HG03378 (cell line): ENCODE results near the gene FBXO31.
"Not testable (repeated sequence)": the region's sequence is repeated elsewhere in the genome, so short reads cannot be mapped to it uniquely, and the experiment has no call there.

Source experiments
- ATAC-seq: cut with Tn5 transposase; IDR thresholded peaks from one replicate; pipeline ENCODE4 v1.9.1; 2021; ENCODE audit warnings: mild to moderate bottlenecking, moderate library complexity; ENCODE audit not compliant: unreplicated experiment

FBXO31 gene

GRCh38 chr16:87344931-87345631 is 38.5 kb downstream of the FBXO31 start:
- ATAC-seq = no peak

GRCh38 chr16:87344165-87344930 is 39.2 kb downstream of the FBXO31 start:
- ATAC-seq = no peak

GRCh38 chr16:87343753-87344050 is 39.9 kb downstream of the FBXO31 start:
- ATAC-seq = no peak

- ATAC-seq = no peak
These were observed 40.4 kb downstream of the FBXO31 start for GRCh38 chr16:87342978-87343752.

GRCh38 chr16:87342504-87342903 is 41.1 kb downstream of the FBXO31 start:
- ATAC-seq = no peak

- ATAC-seq = no peak
These were observed 43.4 kb downstream of the FBXO31 start for GRCh38 chr16:87340198-87340597.

- ATAC-seq = not testable (repeated sequence)
These were observed 43.9 kb downstream of the FBXO31 start for GRCh38 chr16:87339724-87340105.

GRCh38 chr16:87339086-87339723 is 44.4 kb downstream of the FBXO31 start:
- no peak for ATAC-seq

- no peak for ATAC-seq
These were observed 45.3 kb downstream of the FBXO31 start for GRCh38 chr16:87338155-87338765.

GRCh38 chr16:87337262-87337771 is 46.3 kb downstream of the FBXO31 start:
- no peak for ATAC-seq

- no peak for ATAC-seq
These were observed 46.9 kb downstream of the FBXO31 start for GRCh38 chr16:87336434-87337240.

- ATAC-seq = no peak
These were observed 47.7 kb downstream of the FBXO31 start for GRCh38 chr16:87335625-87336433.

- ATAC-seq = no peak
These were observed 48.6 kb downstream of the FBXO31 start for GRCh38 chr16:87334651-87335624.

GRCh38 chr16:87333581-87334331 is 49.8 kb downstream of the FBXO31 start:
- no peak for ATAC-seq

GRCh38 chr16:87333101-87333500 is 50.5 kb downstream of the FBXO31 start:
- no peak for ATAC-seq

- no peak for ATAC-seq
These were observed 51.4 kb downstream of the FBXO31 start for GRCh38 chr16:87332150-87332549.

- ATAC-seq = no peak
These were observed 52.3 kb downstream of the FBXO31 start for GRCh38 chr16:87331241-87331801.
